Activated CD4-positive, alpha-beta T cell treated with anti-CD3 and anti-CD28 coated beads, Interleukin-2, amount 10 ng/mL, durations not matched to agents 7 days and 5 days (primary cell): ENCODE measurements around the gene TSTD2. TPM values are rescaled to one million over a fixed set of nuclear protein-coding genes. Genes with fewer than 3 reads are reported as not detected.
A peak's percentile ranks its signal among the peaks of the same experiment; 100 is the strongest.
"Not testable (repeated sequence)": the region's sequence is repeated elsewhere in the genome, so short reads cannot be mapped to it uniquely, and the experiment has no call there.

ENCODE experiments used
- CTCF ChIA-PET: fragments of 350-600 bp; sonication (Branson Sonifier 250); formaldehyde crosslinking; loops from one replicate; lab custom pipeline; 2021; ENCODE audit warnings: antibody characterized with exemption; lab: Charles Lee
- POLR2A ChIA-PET: fragments of 350-600 bp; sonication (Branson Sonifier 250); formaldehyde crosslinking; loops from one replicate; lab custom pipeline; 2021; ENCODE audit warnings: antibody characterized with exemption; lab: Charles Lee
- DNase-seq: peaks from one replicate; pipeline ENCODE4 v3.0.0-alpha.2; 2020
- H3K27ac Mint-ChIP-seq: one replicate; pipeline ENCODE4 v1.8.0; 2021; ENCODE audit warnings: mild to moderate bottlenecking, moderate library complexity, mixed read lengths
- H3K27me3 Mint-ChIP-seq: one replicate; pipeline ENCODE4 v1.8.0; 2021; ENCODE audit warnings: mixed read lengths
- H3K36me3 Mint-ChIP-seq: one replicate; pipeline ENCODE4 v1.8.0; 2021; ENCODE audit warnings: low read depth, mixed read lengths
- H3K4me1 Mint-ChIP-seq: one replicate; pipeline ENCODE4 v1.8.0; 2021; ENCODE audit warnings: mixed read lengths
- H3K4me3 Mint-ChIP-seq: one replicate; pipeline ENCODE4 v1.8.0; 2021; ENCODE audit warnings: mild to moderate bottlenecking, moderate library complexity, mixed read lengths
- H3K9me3 Mint-ChIP-seq: one replicate; pipeline ENCODE4 v1.8.0; 2021; ENCODE audit warnings: mixed read lengths
- total RNA-seq, 2 experiments: library from RNA; stranded (reverse); gene quantifications; one replicate each; pipeline ENCODE4 v1.2.3, GENCODE V29; 2021

Gene TSTD2
- total RNA-seq, 2 experiments from 2014 or later = 14.1 to 17.2 TPM

DNA sequence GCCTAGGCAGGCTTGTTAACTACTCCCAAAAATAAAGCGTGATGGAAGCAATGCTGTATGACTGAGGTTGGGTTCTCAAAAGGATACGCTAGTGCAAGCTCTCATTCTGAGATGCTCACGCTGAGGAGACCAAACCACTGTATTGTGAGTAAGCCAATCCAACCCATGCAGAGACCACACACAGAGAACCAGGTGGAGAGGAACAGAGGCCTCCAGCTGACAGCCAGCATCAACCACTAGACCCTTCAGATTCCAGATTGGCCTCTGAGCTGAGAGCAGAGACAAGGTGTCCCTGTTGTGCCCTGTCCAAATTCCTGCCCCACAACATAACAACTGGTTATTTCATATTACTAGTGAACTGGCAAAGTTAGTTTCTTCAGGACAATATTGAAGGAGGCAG, 4.5 kb downstream of the TSTD2 start:
- peaks cover 25% of the 10 kb centered on the region for H3K4me1 Mint-ChIP-seq
- H3K9me3 Mint-ChIP-seq = no peaks in the 10 kb centered on the region
- CTCF ChIA-PET = interaction anchor here (1.3 kb wide), 1 partner anchor 10 kb away, joined by 3 read pairs; no protein-coding TSS in a partner anchor
- POLR2A ChIA-PET = no interaction called here
- no peak for DNase-seq
- no peaks in the 10 kb centered on the region for H3K27me3 Mint-ChIP-seq
- no peak overlapping the region for H3K4me3 Mint-ChIP-seq
- peaks cover 10% of the 10 kb centered on the region for H3K36me3 Mint-ChIP-seq
- H3K27ac Mint-ChIP-seq = no peak overlapping the region

DNA sequence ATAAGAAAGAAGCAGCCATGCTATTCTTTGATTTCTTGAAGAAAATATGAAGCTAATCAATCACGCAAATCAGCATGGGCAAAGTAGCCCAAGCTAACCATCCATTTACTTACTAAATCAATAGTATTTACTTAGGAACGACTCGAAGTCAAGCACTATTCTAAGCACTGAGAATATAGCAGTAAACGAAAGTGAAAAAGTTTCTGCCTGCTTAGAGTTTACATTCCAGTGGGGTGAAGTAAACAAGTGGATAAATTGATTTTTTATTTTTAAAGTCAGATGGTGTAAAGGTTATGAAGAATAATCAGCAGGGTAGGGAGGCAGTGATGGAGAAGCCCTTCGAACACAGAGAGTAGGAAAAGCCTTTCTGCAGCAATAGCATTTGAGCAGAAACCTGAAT, 5.5 kb downstream of the TSTD2 start:
- Mint-ChIP-seq H3K9me3 (no peaks in the 10 kb centered on the region), H3K36me3 (peaks cover 14% of the 10 kb centered on the region), H3K27ac (no peak overlapping the region), H3K27me3 (no peaks in the 10 kb centered on the region), H3K4me3 (no peak overlapping the region), H3K4me1 (peaks cover 23% of the 10 kb centered on the region)
- ChIA-PET CTCF (no interaction called here), POLR2A (no interaction called here)
- no peak for DNase-seq

DNA sequence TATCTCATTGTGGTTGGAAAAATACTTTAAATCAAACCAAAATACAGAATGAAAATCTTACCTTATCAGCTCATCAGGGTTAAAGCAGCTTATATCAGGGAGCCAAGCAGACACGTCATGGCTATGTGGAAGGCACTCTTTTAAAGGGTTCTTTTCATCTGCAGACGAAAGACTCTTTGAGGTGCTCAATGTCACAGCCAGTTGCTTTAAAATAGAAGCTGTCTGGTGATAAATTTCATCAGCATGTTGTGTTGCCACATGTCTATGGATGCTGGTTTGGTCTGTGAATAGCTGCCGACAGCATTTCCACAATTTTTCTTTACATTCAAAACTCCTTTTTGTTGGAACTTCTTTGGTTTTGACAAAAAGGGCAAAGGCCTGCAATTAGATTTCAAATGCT, 7.5 kb downstream of the TSTD2 start:
- CTCF ChIA-PET = interaction anchor here (2.0 kb wide), 1 partner anchor 10 kb away, joined by 7 read pairs; no protein-coding TSS in a partner anchor
- Mint-ChIP-seq H3K27me3 (no peaks in the 10 kb centered on the region), H3K36me3 (peaks cover 21% of the 10 kb centered on the region), H3K27ac (no peak overlapping the region), H3K4me3 (no peak overlapping the region), H3K4me1 (peaks cover 9% of the 10 kb centered on the region), H3K9me3 (no peaks in the 10 kb centered on the region)
- POLR2A ChIA-PET = no interaction called here
- DNase-seq = no peak

DNA sequence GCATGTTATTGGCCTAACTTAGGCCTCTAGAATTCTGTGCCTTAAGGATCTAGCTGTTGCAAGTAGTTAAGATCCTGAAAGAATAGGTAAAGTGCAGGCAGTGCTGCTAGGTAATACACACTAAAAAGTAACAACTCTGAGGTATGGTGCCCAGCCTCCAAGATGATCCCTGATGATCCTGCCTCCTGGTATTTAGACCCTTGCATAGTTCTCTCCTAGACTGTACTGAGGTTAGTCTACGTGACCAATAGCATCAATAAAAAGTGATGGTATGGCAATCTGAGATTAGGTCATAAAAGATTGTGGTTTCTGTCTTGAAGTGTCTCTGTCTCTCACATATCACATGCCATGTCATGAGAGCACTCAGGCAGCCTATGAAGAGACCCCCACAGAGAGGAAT, 9.2 kb downstream of the TSTD2 start:
- DNase-seq = no peak
- ChIA-PET CTCF (interaction anchor here (0.9 to 2.0 kb wide), 4 partner anchors 8 to 213 kb away, joined by 3 to 7 read pairs (median 3); partner anchors contain the start of genes NCBP1 and TSTD2), POLR2A (no interaction called here)
- no peak overlapping the region for H3K4me3 Mint-ChIP-seq
- no peak overlapping the region for H3K27ac Mint-ChIP-seq
- H3K36me3 Mint-ChIP-seq = peaks cover 24% of the 10 kb centered on the region
- no peaks in the 10 kb centered on the region for H3K9me3 Mint-ChIP-seq
- no peaks in the 10 kb centered on the region for H3K27me3 Mint-ChIP-seq
- H3K4me1 Mint-ChIP-seq = peaks cover 4% of the 10 kb centered on the region

DNA sequence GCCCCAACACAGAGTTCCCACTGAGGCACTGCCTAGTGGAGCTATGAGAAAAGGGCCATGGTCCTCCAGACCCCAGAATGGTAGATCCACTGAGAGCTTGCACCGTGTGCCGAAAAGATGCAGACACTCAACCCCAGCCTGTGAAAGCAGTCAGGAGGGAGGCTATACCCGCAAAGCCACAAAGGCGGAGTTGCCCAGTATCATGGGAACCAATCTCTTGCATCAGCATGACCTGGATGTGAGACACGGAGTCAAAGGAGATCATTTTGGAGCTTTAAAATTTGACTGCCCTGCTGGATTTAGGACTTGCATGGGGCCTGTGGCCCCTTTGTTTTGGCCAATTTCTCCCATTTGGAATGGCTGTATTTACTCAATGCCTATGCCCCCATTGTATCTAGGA, 10.7 kb downstream of the TSTD2 start:
- H3K27me3 Mint-ChIP-seq, H3K27ac Mint-ChIP-seq, DNase-seq, H3K4me3 Mint-ChIP-seq, POLR2A ChIA-PET, CTCF ChIA-PET, H3K9me3 Mint-ChIP-seq: not testable (repeated sequence)
- peaks cover 13% of the 10 kb centered on the region for H3K4me1 Mint-ChIP-seq
- H3K36me3 Mint-ChIP-seq = peaks cover 27% of the 10 kb centered on the region

DNA sequence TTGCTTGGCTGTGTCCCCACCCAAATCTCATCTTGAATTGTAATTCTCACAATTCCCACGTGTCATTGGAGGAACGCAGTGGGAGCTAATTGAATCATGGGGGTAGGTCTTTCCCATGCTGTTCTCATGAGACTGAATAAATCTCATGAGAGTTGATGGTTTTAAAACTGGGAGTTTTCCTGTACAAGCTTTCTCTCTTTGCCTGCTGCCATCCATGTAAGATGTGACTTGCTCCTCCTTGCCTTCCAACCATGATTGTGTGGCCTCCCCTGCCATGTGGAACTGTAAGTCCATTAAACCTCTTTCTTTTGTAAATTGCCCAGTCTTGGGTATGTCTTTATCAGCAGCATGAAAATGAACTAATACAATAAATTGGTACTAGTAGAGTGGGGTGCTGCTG, 13.1 kb downstream of the TSTD2 start:
- Mint-ChIP-seq H3K4me1 (peaks cover 14% of the 10 kb centered on the region), H3K36me3 (peaks cover 32% of the 10 kb centered on the region)
- POLR2A ChIA-PET, H3K4me3 Mint-ChIP-seq, H3K27me3 Mint-ChIP-seq, H3K27ac Mint-ChIP-seq, H3K9me3 Mint-ChIP-seq, DNase-seq, CTCF ChIA-PET: not testable (repeated sequence)

DNA sequence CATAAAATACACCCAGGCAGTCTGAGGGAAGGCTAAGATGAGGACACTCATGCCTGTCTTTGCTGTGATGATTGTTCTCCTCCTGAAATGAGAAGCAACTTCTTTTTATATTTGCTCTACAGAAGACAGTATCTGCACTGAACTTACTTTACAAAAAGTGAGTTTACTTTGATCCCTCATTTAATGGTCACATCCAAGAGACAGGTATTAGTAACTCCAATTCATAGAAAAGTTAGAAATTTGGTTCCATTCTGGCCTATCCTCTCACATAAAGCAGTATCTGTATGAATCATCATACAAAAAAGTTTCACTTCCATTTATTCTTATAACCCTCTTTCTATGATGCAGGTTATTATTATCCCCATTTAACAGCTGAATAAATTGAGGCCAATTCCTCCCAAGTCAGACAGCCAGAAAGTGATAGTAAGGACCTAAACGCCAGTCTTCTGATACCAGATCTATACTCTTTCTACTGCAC, 15.2 kb downstream of the TSTD2 start:
- Mint-ChIP-seq H3K9me3 (no peaks in the 10 kb centered on the region), H3K4me3 (no peak overlapping the region), H3K27me3 (no peaks in the 10 kb centered on the region), H3K36me3 (peaks cover 21% of the 10 kb centered on the region), H3K27ac (no peak overlapping the region), H3K4me1 (peaks cover 14% of the 10 kb centered on the region)
- no peak for DNase-seq
- ChIA-PET CTCF (interaction anchor here (1.0 to 1.3 kb wide), 3 partner anchors 12 to 206 kb away, joined by 3 to 5 read pairs (median 4); partner anchors contain the start of gene TDRD7), POLR2A (no interaction called here)

DNA sequence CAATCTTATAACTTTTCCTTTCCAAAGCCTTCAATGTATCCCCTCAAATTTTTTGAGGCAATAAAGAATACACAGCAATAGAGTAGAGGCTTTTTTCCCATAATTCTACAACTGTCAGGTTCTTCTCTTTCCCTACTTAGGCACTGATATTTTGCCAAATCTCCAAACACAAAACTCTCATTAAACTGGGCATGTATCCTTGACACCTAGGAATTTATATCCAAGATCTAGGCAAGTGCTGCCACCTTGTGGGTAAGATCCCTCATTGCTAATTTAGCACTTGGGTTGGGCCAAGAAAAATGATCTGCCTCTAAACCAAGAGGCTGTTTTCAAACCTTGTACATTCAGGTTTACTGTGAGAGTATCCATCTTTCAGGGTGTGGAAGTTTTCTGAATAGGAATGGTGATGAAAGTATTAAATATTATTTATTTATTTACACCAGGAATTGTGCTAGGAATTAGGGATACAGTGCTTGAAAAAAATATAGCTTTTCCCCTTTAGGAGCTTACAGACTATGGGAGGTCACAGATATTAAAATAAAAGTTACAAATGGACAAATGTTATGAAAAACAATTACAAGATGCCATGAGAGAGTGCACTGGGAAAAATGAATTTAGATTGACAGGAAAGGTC, 17.6 kb downstream of the TSTD2 start:
- Mint-ChIP-seq H3K4me1 (peaks cover 14% of the 10 kb centered on the region), H3K27me3 (no peaks in the 10 kb centered on the region), H3K36me3 (peaks cover 11% of the 10 kb centered on the region), H3K4me3 (no peak overlapping the region), H3K9me3 (no peaks in the 10 kb centered on the region), H3K27ac (no peak overlapping the region)
- POLR2A ChIA-PET = no interaction called here
- peak; percentile 72 for DNase-seq
- CTCF ChIA-PET = interaction anchor here (0.6 to 2.2 kb wide), 14 partner anchors 9 to 641 kb away, joined by 3 to 7 read pairs (median 4); partner anchors contain the start of genes NCBP1, TDRD7 and TSTD2

DNA sequence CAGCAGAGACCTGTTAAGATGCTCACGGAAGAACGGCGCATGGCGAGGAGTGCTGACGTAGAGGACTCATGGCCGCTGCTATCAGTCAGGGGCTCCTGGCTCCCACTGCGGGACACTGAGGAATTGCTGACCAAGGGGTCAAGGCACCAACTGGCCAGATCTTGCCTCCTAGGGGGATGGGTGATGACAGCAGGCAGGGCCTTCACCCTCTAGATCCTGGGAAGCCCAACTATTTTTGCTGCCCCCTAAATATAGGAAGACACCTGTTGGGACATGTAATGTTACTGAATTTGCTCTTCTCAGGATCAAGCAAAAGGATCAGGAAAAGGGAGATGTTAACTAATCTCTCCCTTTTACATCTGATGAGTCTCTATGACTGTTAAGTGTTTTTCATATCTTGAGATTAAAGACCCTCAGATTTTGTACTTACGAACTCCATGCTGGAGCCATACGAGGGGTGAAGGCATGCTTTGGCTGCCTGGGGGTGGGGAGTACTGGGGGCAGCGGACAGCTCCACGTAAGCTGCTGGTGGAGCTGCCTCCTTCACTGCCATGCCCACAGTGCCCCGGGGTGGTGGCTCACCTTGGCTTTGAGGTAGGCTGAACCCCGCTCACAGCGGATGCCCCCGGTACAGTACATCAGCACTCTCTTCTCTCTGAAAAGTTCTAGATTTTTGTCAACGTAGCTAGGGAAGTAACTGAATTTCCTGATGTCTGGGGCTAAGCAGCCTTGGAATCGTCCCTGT, 28.1 kb downstream of the TSTD2 start:
- H3K27me3 Mint-ChIP-seq = no peaks in the 10 kb centered on the region
- POLR2A ChIA-PET = no interaction called here
- no peaks in the 10 kb centered on the region for H3K4me1 Mint-ChIP-seq
- CTCF ChIA-PET = no interaction called here
- DNase-seq = no peak
- H3K36me3 Mint-ChIP-seq = peaks cover 26% of the 10 kb centered on the region
- H3K9me3 Mint-ChIP-seq = no peaks in the 10 kb centered on the region
- no peak overlapping the region for H3K4me3 Mint-ChIP-seq
- H3K27ac Mint-ChIP-seq = no peak overlapping the region

DNA sequence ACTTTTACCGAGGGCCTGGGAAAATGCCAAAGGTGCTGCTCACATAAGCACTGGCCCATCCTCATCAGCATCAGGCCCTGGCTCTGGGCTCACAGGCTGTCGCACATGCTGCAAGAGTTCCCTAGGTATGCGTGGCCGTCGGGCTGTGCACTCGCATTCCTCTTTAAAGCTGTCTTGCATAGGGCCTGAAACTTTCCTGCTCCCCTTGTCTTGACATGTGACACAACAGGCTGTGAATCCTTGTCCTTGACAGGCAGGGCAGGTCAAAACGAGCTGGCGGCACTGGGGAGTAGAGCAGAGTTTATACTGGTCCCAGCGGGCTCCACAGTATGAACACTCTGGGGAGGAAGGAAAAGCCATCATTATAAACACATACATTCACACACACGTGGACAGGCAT, 30.7 kb downstream of the TSTD2 start:
- no peak for DNase-seq
- Mint-ChIP-seq H3K36me3 (peaks cover 26% of the 10 kb centered on the region), H3K4me3 (no peak overlapping the region), H3K4me1 (peaks cover 9% of the 10 kb centered on the region), H3K9me3 (no peaks in the 10 kb centered on the region), H3K27ac (no peak overlapping the region), H3K27me3 (no peaks in the 10 kb centered on the region)
- ChIA-PET POLR2A (no interaction called here), CTCF (interaction anchor here (0.5 to 1.6 kb wide), 6 partner anchors 12 to 443 kb away, joined by 3 to 5 read pairs (median 3); partner anchors contain the start of gene TDRD7)

DNA sequence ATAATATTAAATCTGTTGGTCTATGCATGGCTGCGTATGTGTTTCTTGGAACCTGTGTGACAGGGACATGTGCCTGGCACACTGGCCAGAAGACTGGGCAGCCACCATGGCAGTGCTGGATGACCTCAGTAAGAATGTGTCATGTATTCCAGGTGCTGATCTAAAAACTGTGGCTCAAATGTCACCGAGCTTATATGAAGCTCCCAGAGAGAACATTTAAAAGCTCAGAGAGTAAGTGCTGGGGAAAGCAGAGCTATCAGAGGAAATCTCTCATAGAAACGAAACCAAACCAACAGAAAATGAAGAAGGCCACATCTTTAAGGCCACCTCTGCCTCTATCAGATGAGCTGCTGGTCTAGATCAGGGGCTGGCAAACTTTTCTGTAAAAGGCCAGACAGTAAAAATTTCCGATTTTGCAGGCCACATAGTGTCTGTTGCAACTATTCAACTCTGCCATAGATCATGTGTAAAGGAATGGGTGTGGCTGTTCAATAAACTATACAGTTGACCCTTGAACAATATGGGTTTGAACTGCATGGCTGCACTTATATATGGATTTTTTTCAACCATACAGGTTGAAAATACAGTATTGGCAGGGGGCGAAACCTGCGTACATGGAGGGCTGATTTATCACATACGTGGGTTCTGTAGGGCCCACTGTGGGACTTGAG, 31.8 kb downstream of the TSTD2 start:
- H3K27me3 Mint-ChIP-seq = no peaks in the 10 kb centered on the region
- H3K4me1 Mint-ChIP-seq = peaks cover 9% of the 10 kb centered on the region
- H3K36me3 Mint-ChIP-seq = peaks cover 26% of the 10 kb centered on the region
- H3K27ac Mint-ChIP-seq = no peak overlapping the region
- DNase-seq = no peak
- ChIA-PET CTCF (interaction anchor here (1.5 kb wide), 1 partner anchor 189 kb away, joined by 3 read pairs; the partner anchor contains the start of gene TDRD7), POLR2A (no interaction called here)
- H3K9me3 Mint-ChIP-seq = no peaks in the 10 kb centered on the region
- no peak overlapping the region for H3K4me3 Mint-ChIP-seq

DNA sequence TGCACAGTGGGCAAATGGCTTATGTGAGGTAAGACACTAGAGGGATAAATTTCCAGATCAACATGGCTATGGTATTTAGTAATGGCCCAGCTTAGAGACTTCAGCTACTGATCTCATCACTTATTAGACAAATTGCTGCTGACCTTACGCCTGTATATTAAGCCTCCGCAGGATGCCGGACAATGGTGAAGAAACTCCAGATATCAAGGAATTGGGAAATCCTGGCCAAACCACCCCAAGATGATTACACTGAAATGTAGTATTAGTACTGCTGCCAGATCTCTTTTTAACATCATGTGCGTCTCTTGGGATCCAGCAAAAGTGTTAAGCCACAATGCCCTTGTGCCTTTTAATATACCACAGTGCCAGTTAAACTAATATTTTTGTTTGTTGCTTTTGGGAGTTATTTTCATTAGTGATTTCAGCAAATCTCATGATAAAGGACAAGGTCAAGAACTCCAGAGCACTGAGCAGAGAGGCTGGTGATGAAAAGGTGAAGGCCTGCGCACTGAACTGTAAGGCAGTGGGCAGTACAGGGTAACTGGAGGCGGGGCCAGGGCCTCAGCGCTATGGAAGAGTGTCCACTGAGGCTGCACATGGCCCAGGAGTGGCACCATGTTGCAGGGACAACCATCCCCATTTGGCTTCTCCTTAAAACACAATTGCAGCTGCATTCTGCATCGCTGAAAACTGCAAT, 32.5 kb downstream of the TSTD2 start:
- no peaks in the 10 kb centered on the region for H3K9me3 Mint-ChIP-seq
- no peak overlapping the region for H3K4me3 Mint-ChIP-seq
- ChIA-PET CTCF (interaction anchor here (0.6 to 1.5 kb wide), 2 partner anchors 188 to 464 kb away, joined by 3 to 6 read pairs; partner anchors contain the start of gene TDRD7), POLR2A (no interaction called here)
- H3K27me3 Mint-ChIP-seq = no peaks in the 10 kb centered on the region
- H3K27ac Mint-ChIP-seq = no peak overlapping the region
- peaks cover 24% of the 10 kb centered on the region for H3K36me3 Mint-ChIP-seq
- no peak for DNase-seq
- peaks cover 9% of the 10 kb centered on the region for H3K4me1 Mint-ChIP-seq
